ENCODE results near the gene DUSP1.

GRCh38 chr5:172754596-172755356 is 16.2 kb downstream of the DUSP1 start:
- TF ChIP-seq EZH2 (IDR thresholded peaks at IDR 0.05; ENCODE audit: low read depth) (no peak), CTCF (conservative IDR thresholded peaks at IDR 0.05) (no peak)
